Activated CD4-positive, alpha-beta T cell treated with anti-CD3 and anti-CD28 coated beads, Interleukin-2, amount 10 ng/mL, durations not matched to agents 7 days and 5 days (primary cell): ENCODE data around the gene PML. TPM values are rescaled to one million over a fixed set of nuclear protein-coding genes. Genes with fewer than 3 reads are reported as not detected.

Experiments used
- CTCF ChIA-PET: fragments of 350-600 bp; sonication (Branson Sonifier 250); formaldehyde crosslinking; loops from one replicate; lab custom pipeline; 2021; ENCODE audit warnings: antibody characterized with exemption; lab: Charles Lee
- POLR2A ChIA-PET: fragments of 350-600 bp; sonication (Branson Sonifier 250); formaldehyde crosslinking; loops from one replicate; lab custom pipeline; 2021; ENCODE audit warnings: antibody characterized with exemption; lab: Charles Lee
- DNase-seq: peaks from one replicate; pipeline ENCODE4 v3.0.0-alpha.2; 2020
- H3K27ac Mint-ChIP-seq: one replicate; pipeline ENCODE4 v1.8.0; 2021; ENCODE audit warnings: mild to moderate bottlenecking, moderate library complexity, mixed read lengths
- H3K27me3 Mint-ChIP-seq: one replicate; pipeline ENCODE4 v1.8.0; 2021; ENCODE audit warnings: mixed read lengths
- H3K36me3 Mint-ChIP-seq: one replicate; pipeline ENCODE4 v1.8.0; 2021; ENCODE audit warnings: low read depth, mixed read lengths
- H3K4me1 Mint-ChIP-seq: one replicate; pipeline ENCODE4 v1.8.0; 2021; ENCODE audit warnings: mixed read lengths
- H3K4me3 Mint-ChIP-seq: one replicate; pipeline ENCODE4 v1.8.0; 2021; ENCODE audit warnings: mild to moderate bottlenecking, moderate library complexity, mixed read lengths
- H3K9me3 Mint-ChIP-seq: one replicate; pipeline ENCODE4 v1.8.0; 2021; ENCODE audit warnings: mixed read lengths
- total RNA-seq, 2 experiments: library from RNA; stranded (reverse); gene quantifications; one replicate each; pipeline ENCODE4 v1.2.3, GENCODE V29; 2021

PML gene
- total RNA-seq, 2 experiments from 2014 or later = 118 to 122 TPM

DNA sequence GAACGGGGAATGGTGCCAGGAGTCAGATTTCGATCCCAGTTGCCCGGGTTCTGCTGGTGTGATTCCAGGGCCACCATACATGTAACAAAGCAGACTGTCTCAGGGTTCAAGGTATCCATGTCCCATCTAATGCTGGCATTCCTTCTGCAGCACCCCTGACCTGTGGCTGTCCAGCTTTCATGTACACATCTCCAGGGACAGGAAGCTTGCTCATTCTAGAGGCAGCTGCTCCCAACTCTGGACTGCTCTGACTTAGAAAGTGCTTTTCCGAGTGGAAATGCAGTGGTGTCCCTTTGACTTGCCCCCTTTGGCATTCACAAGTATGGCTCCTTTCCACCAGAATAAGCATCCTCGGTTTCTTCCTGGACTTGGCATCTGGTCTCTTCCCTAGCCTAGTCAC, 30.9 kb downstream of the PML start:
- Mint-ChIP-seq H3K27ac (no peak overlapping the region), H3K4me3 (no peak overlapping the region), H3K36me3 (peaks cover 57% of the 10 kb centered on the region), H3K27me3 (no peaks in the 10 kb centered on the region), H3K9me3 (no peaks in the 10 kb centered on the region), H3K4me1 (peaks cover 15% of the 10 kb centered on the region)
- POLR2A ChIA-PET = no interaction called here
- CTCF ChIA-PET = no interaction called here
- no peak for DNase-seq

GRCh38 chr15:74027688-74028087, 33.2 kb downstream of the PML start:
- ChIA-PET POLR2A (no interaction called here), CTCF (interaction anchor here (0.9 to 1.7 kb wide), 5 partner anchors 18 to 154 kb away, joined by 3 to 5 read pairs (median 4); partner anchors contain the start of gene TBC1D21)
- Mint-ChIP-seq H3K4me3 (no peak overlapping the region), H3K27me3 (no peaks in the 10 kb centered on the region), H3K9me3 (no peaks in the 10 kb centered on the region), H3K27ac (no peak overlapping the region), H3K4me1 (no peaks in the 10 kb centered on the region), H3K36me3 (peaks cover 56% of the 10 kb centered on the region)
- DNase-seq = no peak

DNA sequence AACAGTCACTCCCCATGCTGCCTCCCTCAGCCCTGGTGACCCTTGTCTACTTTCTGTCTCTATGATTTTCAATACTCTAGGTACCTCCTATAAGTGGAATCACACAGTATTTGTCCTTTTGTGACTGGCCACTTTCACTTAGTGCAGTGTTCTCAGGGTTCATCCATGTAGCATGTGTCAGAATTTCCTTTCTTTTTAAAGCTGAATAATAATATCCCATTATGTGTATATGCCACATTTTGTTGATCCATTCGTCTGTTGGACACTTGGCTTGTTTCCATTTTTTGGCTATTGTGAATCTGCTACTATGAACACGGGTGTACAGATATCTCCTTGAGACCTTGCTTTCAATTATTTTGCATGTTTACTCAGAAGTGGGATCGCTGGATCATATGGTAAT, 34.1 kb downstream of the PML start:
- ChIA-PET POLR2A (no interaction called here), CTCF (interaction anchor here (0.5 to 1.7 kb wide), 2 partner anchors 17 to 82 kb away, joined by 3 to 5 read pairs; no protein-coding TSS in a partner anchor)
- H3K27ac Mint-ChIP-seq = no peak overlapping the region
- H3K4me3 Mint-ChIP-seq = no peak overlapping the region
- peaks cover 53% of the 10 kb centered on the region for H3K36me3 Mint-ChIP-seq
- DNase-seq = no peak
- no peaks in the 10 kb centered on the region for H3K9me3 Mint-ChIP-seq
- no peaks in the 10 kb centered on the region for H3K27me3 Mint-ChIP-seq
- no peaks in the 10 kb centered on the region for H3K4me1 Mint-ChIP-seq

DNA sequence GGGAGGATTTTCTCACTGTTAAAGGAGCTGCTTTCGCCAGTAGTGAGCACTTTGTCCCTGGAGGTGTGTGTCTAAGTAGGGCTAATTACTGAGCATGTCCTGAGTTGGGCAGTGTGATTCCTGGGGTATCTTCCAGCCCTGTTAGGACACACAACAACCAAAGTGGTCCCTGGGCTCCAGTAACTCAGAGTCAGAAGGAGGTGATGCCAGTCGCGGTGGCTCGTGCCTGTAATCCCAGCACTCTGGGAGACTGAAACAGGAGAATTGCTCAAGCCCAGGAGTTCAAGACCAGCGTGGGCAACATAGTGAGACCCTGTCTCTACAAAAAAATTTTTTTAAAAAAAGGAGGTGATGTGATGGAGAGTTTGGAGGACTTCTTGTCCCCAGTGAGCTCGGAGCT, 37.5 kb downstream of the PML start:
- H3K4me3 Mint-ChIP-seq = no peak overlapping the region
- no peak for DNase-seq
- no peaks in the 10 kb centered on the region for H3K4me1 Mint-ChIP-seq
- no peaks in the 10 kb centered on the region for H3K27me3 Mint-ChIP-seq
- H3K9me3 Mint-ChIP-seq = no peaks in the 10 kb centered on the region
- H3K36me3 Mint-ChIP-seq = peaks cover 57% of the 10 kb centered on the region
- ChIA-PET CTCF (interaction anchor here (1.0 to 1.7 kb wide), 3 partner anchors 9 to 59 kb away, joined by 3 to 5 read pairs (median 4); no protein-coding TSS in a partner anchor), POLR2A (no interaction called here)
- peak overlapping the region; percentile 71 for H3K27ac Mint-ChIP-seq

- CTCF ChIA-PET = interaction anchor here (0.6 to 2.4 kb wide), 5 partner anchors 8 to 933 kb away, joined by 3 to 11 read pairs (median 4); no protein-coding TSS in a partner anchor
- DNase-seq = no peak
- POLR2A ChIA-PET = no interaction called here
- Mint-ChIP-seq H3K27ac (peak overlapping the region; percentile 25), H3K4me3 (no peak overlapping the region), H3K9me3 (no peaks in the 10 kb centered on the region), H3K36me3 (peaks cover 63% of the 10 kb centered on the region), H3K27me3 (no peaks in the 10 kb centered on the region), H3K4me1 (no peaks in the 10 kb centered on the region)
These were observed 38.4 kb downstream of the PML start for GRCh38 chr15:74032606-74033561.

DNA sequence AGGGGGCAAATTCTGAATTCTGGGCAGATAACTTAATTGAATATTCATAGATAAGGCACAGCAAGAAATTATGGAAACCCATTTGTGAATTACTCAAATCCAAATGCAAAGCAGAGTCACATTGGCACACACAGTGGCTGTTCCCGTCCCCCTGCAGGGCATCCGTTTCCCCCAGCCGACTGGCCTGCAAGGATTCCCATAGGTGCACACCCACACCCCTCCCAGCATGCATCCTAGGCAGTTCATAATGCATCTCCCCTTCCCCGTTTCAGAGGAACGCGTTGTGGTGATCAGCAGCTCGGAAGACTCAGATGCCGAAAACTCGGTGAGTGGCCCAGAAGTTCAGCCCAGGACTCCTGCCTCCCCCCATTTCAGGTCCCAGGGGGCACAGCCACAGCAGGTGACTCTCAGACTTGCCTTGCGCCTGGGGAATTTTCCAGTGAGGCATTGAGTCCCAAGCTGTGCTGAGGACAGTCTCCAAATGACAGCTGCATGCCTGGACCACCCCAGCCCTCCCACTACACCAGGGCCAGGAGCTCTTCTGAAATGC, 39.8 kb downstream of the PML start:
- Mint-ChIP-seq H3K27ac (no peak overlapping the region), H3K27me3 (no peaks in the 10 kb centered on the region), H3K36me3 (peaks cover 58% of the 10 kb centered on the region), H3K4me3 (no peak overlapping the region), H3K4me1 (no peaks in the 10 kb centered on the region), H3K9me3 (no peaks in the 10 kb centered on the region)
- ChIA-PET POLR2A (no interaction called here), CTCF (interaction anchor here (2.4 kb wide), 1 partner anchor 14 kb away, joined by 11 read pairs; no protein-coding TSS in a partner anchor)
- DNase-seq = no peak

- POLR2A ChIA-PET = no interaction called here
- peaks cover 55% of the 10 kb centered on the region for H3K36me3 Mint-ChIP-seq
These were observed 40.9 kb downstream of the PML start for GRCh38 chr15:74035121-74036017.

DNA sequence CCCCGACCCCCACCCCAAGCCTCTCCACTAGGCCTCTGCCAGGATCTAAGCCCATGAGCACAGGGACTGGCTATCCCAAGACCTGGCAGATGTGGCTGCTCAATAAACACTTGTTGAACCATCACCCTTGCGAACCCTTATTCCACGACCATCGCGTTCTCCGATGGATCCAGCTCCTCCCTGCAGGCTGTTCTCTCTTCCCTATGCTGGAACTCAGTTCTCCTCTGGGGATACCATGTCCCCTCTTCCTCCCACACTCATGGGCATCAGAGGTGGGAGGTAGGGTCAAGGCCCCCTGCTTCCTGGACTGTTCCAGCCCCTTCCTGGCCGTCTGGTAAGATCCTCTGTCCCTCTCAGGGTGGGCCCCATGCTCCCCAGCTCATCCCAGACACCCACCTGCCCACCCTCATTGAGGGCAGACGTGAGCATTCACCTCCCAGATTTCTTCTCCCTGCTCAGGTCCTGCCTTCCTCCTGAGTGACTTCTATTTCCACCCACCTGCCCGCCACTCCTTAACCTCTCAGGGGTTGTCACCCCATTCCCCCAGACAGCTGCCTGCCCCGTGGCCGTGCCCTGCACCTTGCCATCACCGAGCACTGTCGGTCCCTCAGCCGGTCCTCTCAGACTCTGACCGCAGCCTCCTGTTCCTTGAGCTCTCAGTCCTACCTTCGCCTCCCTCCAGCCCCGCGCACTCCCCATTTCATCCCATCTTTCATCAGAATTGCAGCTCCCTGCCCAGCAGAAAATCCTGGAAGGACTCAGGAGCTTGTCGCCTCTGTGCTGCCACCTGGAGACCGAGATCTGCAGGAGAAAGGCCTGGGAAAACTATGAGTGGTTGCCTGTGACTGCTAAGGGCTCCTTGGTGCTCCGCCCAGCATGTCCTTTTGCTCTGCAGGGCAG, 42.0 kb downstream of the PML start:
- Mint-ChIP-seq H3K27ac (no peak overlapping the region), H3K27me3 (no peaks in the 10 kb centered on the region), H3K9me3 (no peaks in the 10 kb centered on the region), H3K36me3 (peaks cover 46% of the 10 kb centered on the region), H3K4me3 (no peak overlapping the region), H3K4me1 (no peaks in the 10 kb centered on the region)
- ChIA-PET POLR2A (interaction anchor here (0.7 kb wide), 1 partner anchor 9 kb away, joined by 4 read pairs; no protein-coding TSS in a partner anchor), CTCF (interaction anchor here (0.8 to 1.7 kb wide), 4 partner anchors 9 to 71 kb away, joined by 3 to 5 read pairs (median 4); no protein-coding TSS in a partner anchor)
- no peak for DNase-seq

More at GRCh38 chr15:74035121-74036017, 40.9 kb downstream of the PML start:
- Mint-ChIP-seq H3K4me1 (no peaks in the 10 kb centered on the region), H3K27ac (no peak overlapping the region), H3K27me3 (no peaks in the 10 kb centered on the region), H3K9me3 (no peaks in the 10 kb centered on the region), H3K4me3 (no peak overlapping the region)
- no peak for DNase-seq
- CTCF ChIA-PET = interaction anchor here (1.7 to 2.4 kb wide), 2 partner anchors 13 to 62 kb away, joined by 5 to 11 read pairs; no protein-coding TSS in a partner anchor

GRCh38 chr15:74037171-74038117, 42.9 kb downstream of the PML start:
- ChIA-PET CTCF (interaction anchor here (0.8 to 4.4 kb wide), 8 partner anchors 8 to 72 kb away, joined by 3 to 32 read pairs (median 4); partner anchors contain the start of gene PML), POLR2A (no interaction called here)
- no peak overlapping the region for H3K4me3 Mint-ChIP-seq
- peak overlapping the region; percentile 31 for H3K27ac Mint-ChIP-seq
- no peak for DNase-seq
- no peaks in the 10 kb centered on the region for H3K9me3 Mint-ChIP-seq
- peaks cover 41% of the 10 kb centered on the region for H3K36me3 Mint-ChIP-seq
- H3K27me3 Mint-ChIP-seq = no peaks in the 10 kb centered on the region
- no peaks in the 10 kb centered on the region for H3K4me1 Mint-ChIP-seq

DNA sequence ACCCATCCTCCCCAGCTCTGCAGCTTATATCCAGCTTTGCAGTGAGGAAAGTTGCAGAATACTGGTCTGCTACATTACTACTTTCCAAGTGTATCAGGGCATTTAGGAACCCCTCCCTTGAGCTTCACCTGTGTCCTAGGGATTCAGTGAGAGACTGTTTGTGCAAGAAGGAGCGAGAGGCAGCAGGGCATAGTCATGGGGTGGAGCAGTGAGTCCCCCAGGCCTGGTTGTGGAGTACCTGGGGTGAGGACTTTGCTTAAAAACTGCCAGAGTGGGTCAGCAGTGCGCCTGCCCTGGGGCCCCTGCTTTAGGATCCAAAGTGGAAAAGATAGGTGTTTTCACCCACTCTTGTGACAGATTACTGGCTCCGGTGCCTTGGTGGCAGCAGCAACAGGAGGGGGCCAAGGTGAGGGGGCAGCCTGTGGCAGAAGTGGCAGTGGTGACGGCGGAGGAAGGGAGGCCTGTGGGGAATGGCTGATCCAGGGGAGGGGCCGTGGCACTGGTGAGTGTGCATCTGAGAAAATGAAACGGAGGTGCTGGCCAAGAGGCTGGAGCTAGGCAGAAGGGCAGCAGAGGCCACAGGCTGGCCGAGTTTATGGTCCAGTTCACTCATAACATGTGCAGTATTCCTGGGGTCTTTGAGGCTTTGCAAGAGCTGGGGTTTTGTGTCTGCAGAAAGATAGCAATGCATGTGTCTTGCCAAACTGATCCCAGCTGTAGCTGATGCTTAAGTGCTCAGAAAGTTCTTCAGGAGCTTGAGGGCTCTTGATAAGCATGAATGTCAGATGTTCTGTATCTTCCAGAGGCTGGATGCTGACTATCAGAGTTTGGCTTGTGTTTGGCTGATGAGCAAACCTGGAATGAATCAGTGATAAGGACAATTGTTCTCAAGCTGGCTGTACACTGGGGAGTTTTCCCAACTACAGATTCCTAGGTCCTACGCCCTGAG, 44.5 kb downstream of the PML start:
- Mint-ChIP-seq H3K4me3 (no peak overlapping the region), H3K27ac (peak overlapping the region; percentile 58), H3K9me3 (no peaks in the 10 kb centered on the region), H3K4me1 (no peaks in the 10 kb centered on the region), H3K27me3 (no peaks in the 10 kb centered on the region), H3K36me3 (peaks cover 37% of the 10 kb centered on the region)
- CTCF ChIA-PET = interaction anchor here (0.6 to 4.4 kb wide), 4 partner anchors 10 to 111 kb away, joined by 3 to 32 read pairs (median 4); no protein-coding TSS in a partner anchor
- POLR2A ChIA-PET = interaction anchor here (0.6 kb wide), 1 partner anchor 79 kb away, joined by 3 read pairs; no protein-coding TSS in a partner anchor
- no peak for DNase-seq
